NCI-H187 (cell line): Measurements from ENCODE around the gene PLPPR1.

Experiments used
- DNase-seq, 2 experiments: peaks; one replicate each; lab custom pipeline; 2025; lab: John Stamatoyannopoulos, UW

Gene PLPPR1

GRCh38 chr9:101047848-101048397 lies 19.4 kb downstream of the PLPPR1 start:
- no peak for DNase-seq

DNA sequence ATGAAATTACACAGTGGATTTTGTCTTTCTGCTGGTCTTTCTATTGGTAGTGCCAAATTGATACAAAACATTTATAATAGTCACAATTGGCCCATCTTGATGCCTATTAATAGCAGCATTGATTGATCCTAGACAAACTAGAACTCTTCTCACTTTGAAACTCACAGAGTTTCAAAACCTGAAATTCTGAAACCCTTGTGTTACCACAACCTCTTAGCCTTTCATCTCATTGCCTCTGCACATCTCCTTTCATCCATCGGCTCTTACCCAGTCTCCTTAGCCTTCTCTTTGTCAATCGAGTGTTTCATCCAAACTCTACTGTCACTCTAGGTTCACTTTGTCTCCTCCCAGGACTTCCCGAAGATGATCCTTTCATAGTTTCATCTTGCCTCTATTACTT lies 22.1 kb downstream of the PLPPR1 start:
- DNase-seq, result no peak

DNA sequence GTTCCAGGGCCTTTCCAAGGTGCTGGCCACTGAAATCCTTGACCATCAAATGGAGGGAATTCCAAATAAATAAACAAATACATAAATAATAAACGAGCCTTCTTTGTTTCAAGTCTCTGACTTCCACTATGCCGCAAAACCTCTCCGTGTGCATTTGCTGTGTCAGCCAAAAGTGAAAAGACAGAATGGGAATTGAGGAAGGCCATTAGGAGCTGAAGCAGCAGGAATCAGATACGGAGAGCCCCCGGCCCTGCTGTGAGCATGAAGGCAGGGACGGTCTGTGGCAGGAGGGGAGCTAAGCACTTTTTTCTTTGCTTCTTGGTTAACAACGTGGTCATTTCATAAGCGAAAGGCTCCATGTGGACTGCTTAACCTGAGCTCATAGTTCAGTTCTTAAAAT lies 26.1 kb downstream of the PLPPR1 start:
- no peak for DNase-seq

DNA sequence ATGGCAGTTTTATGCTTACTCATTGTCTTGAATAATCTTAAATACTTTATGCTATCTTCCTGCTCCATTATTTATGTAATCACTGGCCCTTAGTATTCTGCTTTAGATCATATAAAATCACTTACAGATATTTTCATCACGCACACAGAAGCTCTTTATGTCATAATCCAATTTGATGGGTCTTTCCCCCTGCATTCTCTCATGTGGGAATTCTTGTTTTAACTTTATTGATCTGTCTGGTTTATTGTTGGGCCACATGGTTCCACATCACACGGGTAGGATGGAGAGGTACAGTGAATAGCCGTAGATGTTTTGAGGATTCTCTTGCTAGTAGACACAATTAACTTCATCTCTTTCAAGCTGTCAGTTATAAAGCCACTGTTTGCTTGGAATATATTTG lies 27.0 kb downstream of the PLPPR1 start:
- no peak for DNase-seq

DNA sequence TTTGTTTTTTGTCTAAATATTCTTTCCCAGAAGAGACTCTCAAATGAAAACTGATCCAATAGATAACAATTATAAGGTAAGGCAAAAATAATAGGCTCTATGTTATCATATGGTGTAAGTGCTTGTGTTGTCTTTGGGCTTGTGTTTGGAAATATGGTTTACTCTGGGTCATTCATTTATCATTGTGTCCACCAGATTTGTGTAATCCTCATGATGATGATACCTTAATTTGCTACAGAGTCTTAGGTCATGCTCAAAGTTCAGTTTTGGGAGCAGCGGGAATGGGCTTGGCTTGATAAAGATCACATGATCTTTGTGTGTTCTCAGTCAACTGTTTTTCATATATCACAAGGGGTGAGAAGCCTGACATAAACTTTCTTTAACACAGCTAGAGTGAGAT lies 34.2 kb downstream of the PLPPR1 start:
- DNase-seq, result no peak

DNA sequence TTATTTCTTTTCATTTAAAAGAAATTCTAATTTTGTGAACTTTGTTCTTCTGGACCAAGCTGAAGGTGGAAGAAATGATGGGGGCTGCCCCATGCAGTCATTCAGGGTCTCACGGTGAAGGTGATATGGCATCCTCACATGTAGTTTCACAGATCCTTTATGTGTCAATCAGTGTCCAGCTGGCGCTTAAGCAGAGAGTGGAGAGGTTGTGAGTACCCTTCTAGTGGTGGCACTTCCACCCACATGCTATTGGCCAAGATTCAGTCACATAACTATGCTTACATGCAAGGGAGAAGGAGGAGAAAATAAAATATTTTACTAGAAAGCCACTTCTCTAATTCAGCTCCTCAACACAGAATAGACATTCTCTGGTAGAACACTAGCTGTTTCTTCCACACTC lies 34.7 kb downstream of the PLPPR1 start:
- no peak for DNase-seq

GRCh38 chr9:101064206-101064605 lies 35.7 kb downstream of the PLPPR1 start:
- no peak for DNase-seq

DNA sequence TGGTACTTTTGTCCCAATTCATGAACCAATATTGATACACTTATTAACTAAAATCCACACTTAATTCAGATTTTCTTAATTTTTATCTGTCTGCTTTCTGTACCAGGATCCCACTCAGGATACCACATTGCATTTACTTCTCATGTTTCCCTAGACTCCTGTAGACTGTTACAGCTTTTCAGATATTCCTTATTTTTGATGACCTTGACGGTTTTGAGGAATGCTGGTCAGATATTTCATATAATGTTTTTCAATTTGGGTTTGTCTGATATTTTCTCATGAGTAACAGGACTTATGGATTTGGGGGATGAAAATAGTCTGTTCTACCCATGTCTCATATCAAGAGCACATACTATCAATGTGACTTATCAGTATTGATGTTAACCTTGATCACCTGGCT lies 37.4 kb downstream of the PLPPR1 start:
- DNase-seq, result no peak

DNA sequence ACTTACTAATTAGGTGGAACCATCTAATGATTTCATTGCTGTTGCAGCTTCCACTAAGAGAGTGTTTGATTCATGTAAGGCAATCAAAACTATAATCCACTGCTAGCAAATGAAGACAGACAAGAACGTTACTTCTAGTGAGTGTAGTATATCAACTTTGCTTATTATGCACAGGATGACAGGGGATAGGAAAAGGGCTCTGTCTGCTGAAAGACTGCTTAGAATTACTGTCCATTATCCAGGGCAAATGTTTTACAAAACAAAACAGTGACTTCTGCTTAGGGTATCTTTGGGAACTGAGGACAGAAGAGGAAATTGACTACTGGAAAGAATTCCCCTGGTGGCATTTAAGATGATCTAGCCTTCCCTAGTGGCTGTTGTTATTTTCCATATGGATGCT lies 40.2 kb downstream of the PLPPR1 start:
- no peak for DNase-seq

GRCh38 chr9:101072259-101072658 lies 43.7 kb downstream of the PLPPR1 start:
- no peak for DNase-seq

DNA sequence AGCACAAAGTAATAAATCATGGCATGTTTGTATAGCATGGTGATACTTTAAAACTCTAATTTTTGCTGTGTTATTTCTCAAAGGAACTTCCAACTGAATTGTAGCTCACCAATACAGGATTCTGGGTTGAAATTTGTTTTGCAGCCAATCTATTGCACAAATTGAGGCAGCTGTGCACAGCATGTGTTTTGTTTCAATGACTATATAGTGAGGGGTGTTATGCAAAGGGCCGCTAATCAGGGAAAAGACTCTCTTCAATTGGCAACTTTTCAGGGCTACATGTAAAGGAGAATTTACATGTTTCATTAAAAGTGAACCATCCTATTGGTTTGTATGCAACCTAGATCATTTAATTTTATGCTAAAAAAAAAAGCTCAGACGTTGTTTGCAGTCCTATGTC lies 44.6 kb downstream of the PLPPR1 start:
- DNase-seq, result no peak

GRCh38 chr9:101081641-101082040 lies 53.1 kb downstream of the PLPPR1 start:
- DNase-seq, result no peak

GRCh38 chr9:101083448-101084202 lies 55.1 kb downstream of the PLPPR1 start:
- DNase-seq, result no peak

- no peak for DNase-seq
Measured at GRCh38 chr9:101087426-101087825, 58.9 kb downstream of the PLPPR1 start.

DNA sequence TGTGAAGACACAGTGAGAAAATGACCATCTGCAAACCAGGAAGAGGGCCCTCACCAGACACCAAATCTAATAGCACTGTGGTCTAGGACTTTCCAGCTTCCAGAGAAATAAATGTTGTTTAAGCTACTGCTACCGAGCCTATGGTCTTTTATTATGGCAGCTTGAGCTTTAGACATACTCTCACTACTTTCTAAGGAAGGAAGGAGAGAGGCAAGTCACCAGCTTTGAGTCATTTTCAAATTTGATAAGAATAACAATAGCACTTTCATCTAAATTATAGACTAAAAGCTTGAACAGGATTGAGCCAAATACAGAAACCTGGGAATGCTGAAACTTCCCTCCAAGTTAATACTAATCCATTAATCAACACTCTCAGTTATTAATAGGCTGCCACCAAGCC lies 64.4 kb downstream of the PLPPR1 start:
- DNase-seq, result no peak

- no peak for DNase-seq
Measured at GRCh38 chr9:101093620-101094019, 65.1 kb downstream of the PLPPR1 start.

- no peak for DNase-seq
Measured at GRCh38 chr9:101094686-101095085, 66.2 kb downstream of the PLPPR1 start.

DNA sequence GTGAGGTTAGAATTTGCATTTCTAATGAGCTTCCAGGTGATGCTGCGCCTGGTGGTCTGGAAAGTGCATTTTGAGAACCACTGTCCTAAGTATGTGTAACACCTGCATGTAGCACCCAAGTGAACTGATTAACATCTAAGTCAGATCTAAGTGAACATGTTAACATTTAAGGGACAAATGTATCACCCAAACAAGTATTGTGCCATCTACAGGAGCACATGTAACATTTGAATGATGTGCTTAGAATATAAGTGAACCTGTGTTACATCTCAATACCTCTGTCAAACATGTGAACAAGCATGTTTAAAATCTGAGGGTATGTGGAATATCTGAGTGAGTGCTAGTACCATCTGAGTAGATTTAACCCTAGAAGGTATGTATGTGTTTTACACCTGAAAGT lies 68.7 kb downstream of the PLPPR1 start:
- DNase-seq, result no peak

- no peak for DNase-seq
Measured at GRCh38 chr9:101098392-101098791, 69.9 kb downstream of the PLPPR1 start.

DNA sequence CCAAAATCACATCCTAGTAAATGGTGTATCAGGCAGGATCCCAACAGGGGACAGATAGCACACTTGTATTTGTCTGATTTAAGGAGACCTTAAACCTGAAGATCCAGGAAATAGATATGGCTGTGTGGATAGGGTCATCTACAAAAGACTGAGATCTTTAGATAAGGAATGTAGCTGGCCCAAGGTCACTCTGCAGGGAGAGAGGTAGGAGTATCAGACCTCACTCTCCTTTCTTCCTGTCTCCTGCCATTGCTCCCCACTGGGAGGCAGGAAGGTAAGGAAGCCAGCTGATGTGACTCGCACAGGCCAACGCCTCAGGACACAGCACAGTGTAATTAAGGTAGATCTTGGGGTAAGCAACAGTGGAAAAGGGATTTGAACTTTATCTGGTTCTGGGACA lies 85.8 kb downstream of the PLPPR1 start:
- DNase-seq, result no peak

DNA sequence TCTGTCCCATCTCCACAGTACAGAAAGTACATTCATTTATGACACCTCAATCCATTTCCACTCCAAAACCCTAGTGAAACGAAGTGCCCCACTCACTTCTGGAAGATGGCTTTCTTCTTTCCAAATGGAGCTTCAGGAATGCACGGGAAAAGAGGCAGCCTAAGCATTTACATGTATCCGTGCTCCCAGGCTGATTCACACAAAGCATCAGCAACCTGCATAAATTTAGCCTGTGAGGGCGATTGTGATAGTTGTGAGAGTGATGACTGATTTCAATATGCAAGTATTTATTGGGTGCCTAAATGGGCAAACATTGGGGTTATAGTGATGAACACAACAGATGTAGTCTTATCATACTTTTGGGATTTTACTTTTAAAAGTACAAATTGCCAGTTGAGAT lies 86.6 kb downstream of the PLPPR1 start:
- no peak for DNase-seq

- DNase-seq, result no peak
Measured at GRCh38 chr9:101117161-101117560, 88.6 kb downstream of the PLPPR1 start.

DNA sequence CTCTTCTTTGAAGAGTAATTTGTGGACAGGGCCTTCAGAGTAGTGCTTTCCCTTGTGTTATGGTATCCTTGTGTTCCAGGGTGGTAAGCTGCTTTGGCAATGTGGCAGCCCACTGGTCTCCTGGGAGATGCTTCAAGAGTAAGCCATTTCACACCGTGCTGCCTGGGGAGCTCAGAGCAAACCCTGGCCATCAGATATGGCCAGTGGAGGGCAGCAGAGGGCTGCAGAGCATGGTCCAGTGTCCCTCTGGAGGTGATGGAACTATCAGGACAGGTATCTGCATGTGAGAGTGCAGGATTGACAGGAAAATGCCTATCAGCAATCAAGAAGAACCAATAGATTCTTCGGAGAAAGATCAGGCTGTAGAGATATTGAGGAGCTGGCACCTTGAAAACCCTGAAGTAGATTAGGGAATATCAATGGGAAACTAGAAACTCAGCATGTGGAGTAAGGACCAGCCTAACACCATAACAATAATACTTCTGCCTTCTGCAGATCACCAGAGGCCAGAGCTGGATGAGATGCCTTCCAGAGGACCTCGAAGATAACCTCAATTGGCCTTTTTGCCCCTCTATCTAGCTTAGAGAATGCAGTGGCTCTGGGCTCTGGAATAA lies 90.8 kb downstream of the PLPPR1 start:
- peak; percentile 16 to 38 for DNase-seq
